Dedifferentiated amniotic fluid mesenchymal stem cell (primary cell): Measurements from ENCODE around the gene DHRS12.
"Not testable (repeated sequence)": the region's sequence is repeated elsewhere in the genome, so short reads cannot be mapped to it uniquely, and the experiment has no call there.

ENCODE experiments used
- DNase-seq: peaks from one replicate; pipeline ENCODE4 v3.0.0-alpha.2; 2016; ENCODE audit errors: extremely low spot score

The DHRS12 gene

DNA sequence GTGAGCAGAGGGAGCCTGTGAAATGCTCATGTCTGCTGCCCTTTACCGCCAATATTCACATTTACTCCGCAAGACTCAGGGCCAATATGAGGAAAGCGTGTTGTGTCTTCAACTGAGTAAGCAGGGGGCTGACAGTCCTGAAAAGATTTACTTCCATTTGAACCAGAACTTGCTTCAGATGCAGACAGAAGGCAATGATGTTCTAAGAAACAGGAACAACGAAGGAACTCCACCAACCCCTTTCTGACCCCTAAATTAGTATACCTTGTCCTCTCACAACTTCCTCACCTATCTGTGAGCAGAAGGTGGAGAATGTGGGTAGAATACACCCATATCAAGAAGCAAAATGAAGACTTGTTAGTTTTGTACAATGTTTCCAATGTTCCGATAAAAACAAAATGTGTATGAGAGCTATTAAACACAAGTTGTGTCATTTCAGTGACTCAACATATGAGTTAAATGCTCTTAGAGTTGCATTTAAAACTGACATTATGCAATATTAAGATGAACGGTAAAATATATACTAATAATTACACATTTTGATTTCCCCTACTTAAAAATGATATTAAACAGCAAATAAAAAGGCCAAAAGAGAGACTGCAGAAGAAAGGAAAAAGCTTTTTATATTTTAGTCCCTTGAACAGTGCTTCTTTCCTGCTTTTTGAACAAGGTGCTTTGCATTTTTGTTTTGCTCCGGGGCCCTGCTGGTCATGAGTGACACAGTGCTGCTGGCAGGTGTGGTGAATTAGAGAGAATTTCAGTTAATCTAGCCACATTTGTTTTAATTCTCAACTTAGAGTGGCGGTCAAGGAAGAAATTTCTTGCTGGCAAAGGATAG lies 25.0 kb upstream of the DHRS12 start:
- no peak for DNase-seq

DNA sequence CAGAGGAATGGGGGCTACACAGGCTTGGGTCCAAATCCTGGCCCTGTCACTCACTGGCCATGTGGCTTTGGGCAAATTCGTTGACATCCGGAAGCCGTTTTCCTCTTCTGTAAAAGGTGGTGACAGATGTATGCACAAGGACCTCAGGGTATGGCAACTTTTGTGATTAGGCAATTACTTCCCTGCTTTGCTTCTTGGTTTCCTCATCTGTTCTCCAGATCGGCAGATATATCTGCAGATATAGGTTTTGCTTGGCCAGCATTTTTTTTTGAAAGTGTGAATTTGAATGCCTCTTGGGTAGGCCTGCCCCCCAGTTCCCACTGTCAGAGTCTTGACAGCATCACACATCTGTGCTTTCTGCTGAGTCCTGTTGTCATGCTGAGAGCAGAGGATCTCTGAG lies 23.3 kb upstream of the DHRS12 start:
- DNase-seq, result no peak

DNA sequence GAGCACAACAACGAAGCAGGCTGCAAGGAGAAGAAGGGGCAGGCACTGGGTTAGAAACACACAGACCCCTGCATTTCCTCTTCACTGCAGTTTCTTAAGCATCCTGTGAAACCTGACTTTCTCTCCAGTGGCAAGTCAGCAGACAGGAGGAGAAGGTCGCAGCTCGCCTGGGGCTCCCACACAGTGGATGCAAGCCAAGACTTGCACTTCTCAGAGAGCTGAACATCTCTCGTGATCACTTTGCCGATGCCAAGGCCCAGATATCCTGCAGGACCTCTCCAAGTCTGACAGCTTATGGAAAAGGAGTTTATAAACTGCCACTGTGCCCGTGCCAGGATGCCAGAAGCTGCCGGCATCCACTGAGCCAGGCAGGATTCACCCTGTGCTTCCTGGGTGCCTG lies 22.6 kb upstream of the DHRS12 start:
- no peak for DNase-seq

DNA sequence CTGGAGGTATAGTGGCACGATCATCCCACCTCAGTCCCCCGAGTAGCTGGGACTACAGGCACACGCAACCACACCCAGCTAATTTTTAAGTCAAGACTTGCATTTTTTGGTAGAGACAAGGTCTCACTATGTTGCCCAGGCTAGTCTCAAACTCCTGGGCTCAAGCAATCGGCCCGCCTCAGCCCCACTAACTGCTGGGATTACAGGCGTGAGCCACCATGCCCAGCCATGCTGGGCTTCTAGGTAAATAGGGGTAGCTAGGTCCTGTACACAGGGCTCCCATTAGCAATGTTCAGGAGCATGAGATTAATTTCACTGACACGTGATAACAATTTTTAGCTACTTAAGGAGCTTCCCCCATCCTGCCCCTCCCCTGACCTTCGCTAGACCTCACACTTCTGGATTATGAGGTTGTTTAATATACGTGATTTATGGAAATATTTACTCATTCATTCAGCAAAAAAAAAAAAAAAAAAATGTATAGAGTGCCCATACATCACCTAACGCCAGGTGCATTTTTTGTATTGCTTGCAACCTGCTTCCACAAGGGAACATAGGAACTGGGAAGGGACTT lies 21.8 kb upstream of the DHRS12 start:
- DNase-seq, result no peak

DNA sequence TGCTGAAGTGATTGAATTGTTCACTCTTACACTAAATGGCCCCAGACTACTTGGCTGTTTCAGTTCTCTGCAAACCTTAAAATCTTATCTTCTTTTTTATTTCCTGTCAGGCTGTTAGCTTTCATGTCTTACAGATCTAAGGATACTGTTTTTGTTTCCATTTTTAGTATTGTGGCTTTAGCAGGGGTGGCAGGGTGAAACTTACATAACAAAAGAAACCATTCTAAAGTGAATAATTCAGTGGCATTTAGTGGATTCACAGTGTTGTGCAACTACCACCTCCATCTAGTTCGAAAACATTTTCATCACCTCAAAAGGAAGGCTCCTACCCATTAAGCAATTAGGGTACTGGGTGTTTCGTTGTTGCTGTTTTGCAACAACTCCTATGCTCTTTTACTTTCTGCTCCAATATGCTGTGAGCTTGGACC lies 21.2 kb upstream of the DHRS12 start:
- no peak for DNase-seq

DNA sequence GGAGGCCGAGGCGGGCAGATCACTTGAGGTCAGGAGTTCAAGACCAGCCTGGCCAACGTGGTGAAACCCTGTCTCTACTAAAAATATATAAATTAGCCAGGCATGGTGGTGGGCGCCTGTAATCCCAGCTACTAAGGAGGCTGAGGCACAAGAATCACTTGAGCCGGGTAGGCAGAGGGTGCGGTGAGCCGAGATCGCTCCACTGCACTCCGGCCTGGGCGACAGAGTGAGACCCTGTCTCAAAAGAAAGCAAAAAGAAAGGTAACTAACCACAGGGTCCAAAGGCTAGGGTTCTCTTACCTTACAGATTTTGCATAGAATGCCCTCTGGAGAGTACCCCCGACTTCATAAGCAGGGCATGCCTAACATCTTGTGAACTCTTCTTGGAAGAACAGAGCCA lies 20.7 kb upstream of the DHRS12 start:
- DNase-seq, result not testable (repeated sequence)

DNA sequence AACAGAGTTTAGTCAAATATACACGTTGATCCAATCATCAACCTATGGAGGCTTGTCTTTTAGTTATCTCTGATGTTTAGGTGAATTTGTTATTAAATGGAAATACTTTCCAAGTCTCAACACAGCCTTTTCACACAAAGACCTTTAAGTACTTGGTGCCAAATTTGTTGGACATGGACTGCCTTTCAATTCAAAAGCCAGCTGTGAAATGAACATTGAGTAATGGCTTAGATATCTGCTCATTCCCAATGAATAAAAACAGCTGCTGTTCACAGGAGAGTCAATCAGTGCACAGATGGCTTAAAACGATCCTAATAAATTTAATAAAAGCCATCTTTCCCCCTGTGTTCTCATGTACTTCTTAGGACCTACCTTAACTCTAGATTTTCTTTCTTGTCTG lies 19.9 kb upstream of the DHRS12 start:
- DNase-seq, result no peak

DNA sequence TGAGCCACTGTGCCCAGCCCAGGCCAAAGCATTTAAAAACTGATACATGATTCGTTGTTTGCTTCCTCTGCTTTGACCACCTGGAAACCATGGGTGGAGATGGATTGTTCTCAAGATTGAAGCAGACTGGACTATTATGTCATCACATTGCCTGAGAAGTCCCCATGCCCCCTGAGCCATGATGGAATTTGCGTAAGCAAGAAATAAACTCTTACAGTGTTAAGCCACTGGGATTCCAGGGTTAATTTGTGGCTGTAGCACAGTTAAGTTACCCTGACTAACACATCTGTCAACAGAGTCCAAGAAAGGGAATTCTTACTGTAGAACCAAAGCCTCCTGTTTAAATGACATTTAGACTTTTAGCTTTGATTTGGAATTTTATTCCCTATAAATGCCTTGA lies 19.4 kb upstream of the DHRS12 start:
- no peak for DNase-seq

DNA sequence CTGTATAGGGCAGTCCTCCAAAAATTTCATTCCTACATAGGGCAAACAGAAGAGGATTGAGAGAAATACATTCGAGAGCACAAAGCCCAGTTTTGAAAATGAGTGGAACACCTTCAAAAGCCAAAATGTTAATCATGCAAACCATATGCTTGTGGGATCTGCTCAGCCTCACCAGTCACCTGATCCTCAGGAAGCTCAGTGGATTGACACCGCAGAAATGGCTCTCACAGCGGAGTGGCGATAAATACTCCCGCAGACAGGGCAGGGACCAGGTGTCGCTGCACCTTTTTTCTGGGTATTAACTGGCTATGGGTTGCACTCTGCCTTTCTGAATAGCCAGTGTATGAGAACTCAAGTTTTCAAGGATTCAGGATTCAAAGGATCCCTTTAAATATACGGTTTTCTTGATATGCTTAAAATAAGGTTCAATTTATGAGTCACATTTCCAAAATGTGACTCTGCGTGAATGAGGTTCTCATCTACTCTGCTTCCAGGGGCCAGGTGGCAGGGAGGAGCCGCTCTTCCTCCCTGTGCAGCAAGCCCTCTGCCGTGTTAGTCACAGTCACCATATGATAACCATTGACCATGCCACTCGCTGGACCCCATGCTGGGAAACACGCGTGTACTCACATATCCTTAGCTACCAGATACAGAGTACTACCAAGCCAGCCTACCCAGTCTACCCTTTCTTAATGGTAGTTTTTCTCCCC lies 18.3 kb upstream of the DHRS12 start:
- DNase-seq, result no peak

DNA sequence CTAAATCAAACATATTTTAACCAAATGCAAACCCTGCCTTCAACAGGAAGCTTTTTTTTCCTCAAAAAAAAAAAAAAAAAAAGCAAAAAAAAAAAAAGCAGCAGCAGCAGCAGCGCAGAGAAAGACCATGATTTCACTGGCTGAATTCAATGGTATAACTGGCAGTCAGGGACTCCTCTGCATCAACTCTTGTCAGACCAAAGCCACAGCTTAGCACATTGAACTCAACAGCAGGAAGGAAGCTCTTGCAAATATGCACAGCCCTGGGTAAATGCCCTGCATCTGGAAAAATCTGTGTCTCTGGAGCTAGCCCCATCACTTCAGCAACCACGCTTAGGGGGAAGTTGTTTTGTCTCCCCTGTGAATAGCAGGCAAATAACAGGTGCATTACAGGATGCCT lies 17.6 kb upstream of the DHRS12 start:
- no peak for DNase-seq

DNA sequence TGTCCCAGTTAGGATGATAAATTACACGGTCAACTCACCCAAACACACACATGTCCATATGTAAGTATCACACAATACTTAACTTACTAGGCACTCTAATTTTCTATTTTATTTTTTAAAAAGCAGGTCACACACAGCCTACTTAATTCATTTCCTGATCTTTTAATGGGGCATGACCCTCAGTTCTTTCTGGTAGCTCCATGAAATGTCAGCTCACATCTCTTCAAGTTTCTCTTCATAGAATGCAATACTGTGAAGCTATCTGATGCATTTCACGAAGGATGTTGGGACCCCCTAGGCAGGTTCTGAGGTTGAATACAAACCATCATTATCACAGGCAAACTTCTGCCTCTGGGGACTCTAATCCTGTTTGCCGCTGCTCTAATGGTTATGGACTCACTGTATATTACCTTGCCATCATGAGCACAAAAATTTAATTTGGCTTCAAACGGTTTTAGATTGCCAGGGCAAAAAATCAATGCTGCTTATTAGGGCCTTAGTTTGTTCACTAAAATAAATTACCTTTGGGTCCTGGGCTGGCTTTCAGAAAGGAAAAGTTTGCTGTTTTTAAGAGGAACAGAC lies 16.1 kb upstream of the DHRS12 start:
- DNase-seq, result no peak

DNA sequence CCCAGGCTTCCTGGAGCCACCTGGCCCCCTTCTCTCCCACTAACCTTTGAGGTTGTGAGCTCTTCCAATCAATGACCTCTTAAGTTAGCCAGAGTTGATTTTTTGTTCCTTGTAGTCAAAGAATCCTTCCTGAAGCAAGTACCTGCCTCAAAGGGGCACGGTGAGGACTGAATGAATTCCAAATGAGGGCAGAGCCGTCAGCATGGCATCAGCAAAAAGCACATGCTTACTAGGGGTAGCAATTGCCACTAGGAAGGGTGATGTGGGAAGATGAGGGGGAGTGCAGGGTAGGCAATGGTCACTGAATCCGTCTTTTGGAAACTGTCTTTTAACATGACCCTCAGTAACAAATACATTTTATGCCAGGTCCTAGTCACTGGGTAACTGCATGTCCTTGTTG lies 15.6 kb upstream of the DHRS12 start:
- no peak for DNase-seq

DNA sequence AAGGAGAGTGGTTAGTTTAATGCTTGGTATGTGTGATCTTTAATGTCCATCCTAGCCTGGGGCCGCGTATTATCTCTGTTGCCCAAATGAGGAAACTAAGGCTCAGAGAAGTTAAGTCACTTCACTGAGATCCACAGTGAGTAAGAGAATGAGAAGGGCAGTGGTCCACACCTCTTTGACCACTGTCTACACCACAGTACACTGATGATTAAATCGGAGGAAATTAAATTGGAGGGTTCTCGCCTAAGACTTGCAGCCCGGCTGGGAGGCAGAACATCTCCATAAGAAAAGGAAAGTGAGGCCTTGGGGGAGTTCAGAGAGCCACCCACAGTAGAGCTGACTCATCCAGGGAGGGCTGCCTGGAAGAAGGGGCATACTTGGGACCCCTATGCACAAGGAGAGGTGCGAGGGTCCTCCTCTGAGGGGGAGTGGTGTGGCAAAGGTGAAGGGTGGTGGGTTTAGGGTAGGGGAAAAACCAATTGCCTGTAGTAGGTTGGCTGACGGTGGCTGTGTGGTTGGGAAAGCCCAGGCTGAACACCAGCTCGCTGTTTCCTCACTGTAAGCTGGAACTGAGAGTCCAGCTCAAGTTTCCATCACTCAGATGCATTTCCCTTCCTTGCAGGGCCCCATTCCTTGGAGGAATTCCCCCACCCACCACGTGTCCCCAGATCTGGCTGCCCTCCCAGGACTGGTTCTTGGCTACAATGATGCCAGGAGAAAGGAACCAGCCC lies 15.0 kb upstream of the DHRS12 start:
- DNase-seq, result peak; percentile 81

DNA sequence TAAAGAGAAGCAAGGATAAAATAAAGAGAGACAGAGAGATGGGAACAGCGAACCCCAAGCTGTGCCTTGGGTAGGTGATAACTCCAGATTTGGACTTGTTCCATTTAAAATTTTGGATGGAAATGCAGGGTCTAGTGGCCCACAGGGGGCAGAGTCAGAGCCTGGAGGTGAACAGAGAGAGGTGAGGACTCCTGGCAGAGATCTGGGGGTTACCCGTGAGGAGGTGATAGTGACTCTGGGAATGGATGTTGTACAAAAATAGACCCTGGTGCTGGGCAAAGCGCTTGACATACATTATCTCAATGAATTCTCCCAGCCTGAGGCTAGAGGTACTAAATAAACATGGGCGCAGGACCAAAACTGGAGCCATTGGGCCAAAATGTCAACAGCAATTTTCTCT lies 14.3 kb upstream of the DHRS12 start:
- no peak for DNase-seq

DNA sequence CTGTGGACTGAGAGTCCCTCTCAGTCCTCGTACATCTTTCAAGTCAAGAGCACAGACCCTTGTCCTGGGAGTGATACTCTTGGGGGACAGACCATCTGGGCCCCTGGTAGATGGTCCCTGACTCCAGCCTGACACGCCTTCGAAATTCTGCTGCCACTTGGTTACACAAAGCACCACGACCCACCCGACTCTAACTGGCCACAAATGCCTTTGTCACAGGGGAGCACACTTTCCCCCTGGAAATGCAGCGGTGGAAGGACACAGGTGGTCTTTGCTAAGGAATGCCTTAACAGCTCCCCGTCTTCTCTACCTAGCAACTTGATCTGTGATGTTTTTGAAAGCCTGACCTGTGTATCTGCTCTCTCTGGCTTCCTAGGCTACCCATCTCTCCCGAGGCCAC lies 13.8 kb upstream of the DHRS12 start:
- no peak for DNase-seq

DNA sequence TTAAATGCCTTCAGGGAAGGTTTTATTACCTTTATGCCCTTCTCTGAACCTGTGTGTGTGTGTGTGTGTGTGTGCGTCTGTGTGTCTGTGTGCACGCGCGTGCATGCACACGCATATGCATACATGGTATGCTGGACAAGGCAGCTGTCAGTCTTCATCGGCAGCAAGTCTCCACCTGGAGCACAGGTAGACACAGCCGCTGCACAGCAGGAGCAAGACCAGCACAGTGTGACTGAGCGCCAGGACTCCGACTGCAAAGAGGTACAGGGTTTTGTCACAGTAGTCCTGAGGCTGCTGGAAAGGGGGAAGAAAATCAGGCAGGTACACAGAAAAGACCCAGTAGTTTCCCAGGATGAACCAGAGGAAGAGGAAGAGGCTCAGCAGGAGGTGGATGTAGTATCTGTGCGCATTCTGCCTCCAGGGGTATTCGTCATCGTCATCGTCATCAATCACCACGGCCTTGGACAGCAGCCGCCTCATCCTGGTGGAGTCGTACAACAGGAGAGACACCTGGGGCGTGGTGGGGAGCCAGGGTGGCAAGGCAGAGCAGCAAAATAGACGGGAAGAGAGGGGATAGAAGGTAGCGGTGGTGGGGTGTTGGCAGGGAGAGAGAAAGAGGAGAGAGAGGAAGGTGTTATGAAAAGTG lies 12.8 kb upstream of the DHRS12 start:
- DNase-seq, result no peak

DNA sequence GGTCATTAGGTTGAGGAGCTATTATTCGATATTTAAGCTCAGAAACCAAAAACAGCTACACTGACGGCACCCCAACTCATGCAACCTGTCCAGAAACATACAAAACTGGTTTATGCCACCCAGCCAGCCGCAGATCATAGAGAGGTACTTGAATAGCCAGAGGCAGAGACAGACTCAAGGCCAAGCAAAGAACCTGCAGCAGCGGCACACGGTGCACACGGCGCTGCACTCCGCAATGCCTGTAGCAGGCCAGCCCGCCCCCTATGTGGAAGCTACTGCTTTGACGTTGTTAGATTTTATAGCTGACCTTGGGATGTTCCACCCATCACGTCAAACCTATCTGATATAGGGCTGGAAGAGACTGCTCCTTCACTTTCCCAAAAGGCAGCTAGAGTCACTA lies 11.9 kb upstream of the DHRS12 start:
- DNase-seq, result no peak

DNA sequence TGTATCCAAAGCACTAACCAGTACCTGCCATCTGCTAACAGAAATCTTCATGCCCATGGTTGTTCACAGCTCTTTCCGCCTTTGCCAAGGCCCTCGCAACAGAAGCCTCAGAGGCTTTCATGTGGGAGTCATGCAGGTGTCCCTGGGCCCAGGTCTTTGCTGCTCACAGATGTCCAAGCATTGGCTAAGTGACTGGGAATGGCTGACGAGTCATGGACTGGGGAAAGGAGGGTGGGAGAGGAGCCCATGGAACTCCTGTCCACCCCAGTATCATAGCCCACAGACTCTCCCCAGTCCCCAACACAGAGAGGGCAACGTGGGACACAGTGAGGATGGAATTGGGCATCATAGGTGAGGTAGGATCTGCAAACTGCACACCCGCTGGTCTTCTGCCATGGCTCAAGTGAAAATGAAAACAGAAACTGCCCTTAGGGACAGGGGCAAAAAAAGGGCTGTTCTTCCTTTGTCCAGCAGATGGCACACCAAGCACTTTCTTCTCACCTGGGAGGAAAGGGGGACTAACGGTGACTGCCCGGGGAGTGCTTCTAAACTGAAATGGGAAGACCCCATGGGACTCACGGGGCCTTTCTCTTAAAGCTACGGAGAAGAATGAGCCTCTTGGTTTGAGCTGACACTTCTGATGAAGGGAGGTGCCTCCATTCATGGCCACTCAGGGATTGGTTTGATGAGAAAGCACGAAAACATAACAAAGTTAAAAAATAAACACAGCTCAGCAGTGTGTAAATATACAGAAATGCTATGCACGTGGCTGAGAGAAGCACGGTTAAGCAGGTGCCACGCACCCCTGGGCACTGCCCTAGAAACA lies 11.1 kb upstream of the DHRS12 start:
- DNase-seq, result peak; percentile 50

DNA sequence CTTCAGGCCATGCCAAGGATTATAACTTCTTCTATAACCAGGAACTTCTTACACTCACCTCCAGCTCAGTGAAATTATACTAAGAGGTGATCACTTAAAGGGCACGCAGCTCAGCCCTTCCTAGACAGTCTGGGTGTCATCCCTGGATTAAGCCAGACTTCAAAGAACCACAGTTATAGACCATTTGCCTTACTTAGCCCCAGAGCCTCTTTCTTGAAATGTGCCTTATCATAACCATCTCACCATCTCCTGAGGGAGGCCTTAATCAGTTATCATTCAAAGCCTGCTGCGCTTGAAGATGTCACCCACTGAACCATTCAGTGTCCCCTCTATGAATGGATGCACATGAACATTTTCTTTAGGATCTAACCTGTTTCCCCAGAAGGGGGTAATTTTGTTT lies 10.1 kb upstream of the DHRS12 start:
- no peak for DNase-seq

DNA sequence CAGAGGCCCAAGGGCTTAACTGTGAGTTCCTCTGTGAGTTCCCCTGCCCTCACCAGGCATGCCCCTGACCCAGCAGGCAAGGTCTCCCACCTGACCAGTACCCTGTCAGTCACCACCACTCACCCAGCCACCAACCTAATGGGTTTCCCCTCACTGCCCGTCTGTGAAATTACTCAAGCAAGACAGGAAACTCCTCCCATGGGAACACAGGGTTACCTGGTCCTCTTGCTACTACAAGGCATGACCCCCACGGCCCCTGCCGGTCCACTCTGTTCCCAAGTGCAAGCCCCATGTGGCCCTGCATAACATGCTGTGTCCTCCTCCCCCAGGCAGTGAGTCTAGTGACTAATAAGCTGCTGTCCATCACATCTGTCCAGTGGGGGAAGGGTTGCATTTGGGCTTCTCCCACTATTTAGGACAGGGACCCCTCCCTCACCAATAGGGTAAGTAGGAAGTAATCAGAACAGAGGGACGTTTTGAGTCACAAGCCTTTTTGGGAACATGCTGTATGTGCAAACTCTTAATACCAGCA lies 8.0 kb upstream of the DHRS12 start:
- DNase-seq, result no peak
